ENCODE data around the gene SLAIN2.
"Not testable (repeated sequence)": the region's sequence is repeated elsewhere in the genome, so short reads cannot be mapped to it uniquely, and the experiment has no call there.

Gene SLAIN2

DNA sequence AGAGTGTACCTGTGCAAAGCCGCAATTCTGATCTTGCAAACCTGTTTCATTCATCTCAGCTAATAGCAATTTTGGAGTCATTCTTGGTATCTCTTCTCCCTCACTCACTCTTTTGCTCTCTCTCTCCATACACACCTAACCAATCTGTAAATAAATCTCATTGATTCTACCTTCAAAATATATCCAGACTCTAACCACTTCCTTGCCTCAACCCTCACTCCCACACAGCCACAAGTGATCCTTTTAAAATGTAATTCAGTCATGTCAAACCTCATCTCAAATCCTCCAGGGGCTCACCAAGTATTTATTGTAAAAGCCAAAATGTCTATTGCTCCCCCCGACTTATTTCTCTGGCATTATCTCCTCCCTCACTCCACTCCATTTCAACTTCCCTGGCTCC, 90.1 kb downstream of the SLAIN2 start:
- TF ChIP-seq, protein P1, sequence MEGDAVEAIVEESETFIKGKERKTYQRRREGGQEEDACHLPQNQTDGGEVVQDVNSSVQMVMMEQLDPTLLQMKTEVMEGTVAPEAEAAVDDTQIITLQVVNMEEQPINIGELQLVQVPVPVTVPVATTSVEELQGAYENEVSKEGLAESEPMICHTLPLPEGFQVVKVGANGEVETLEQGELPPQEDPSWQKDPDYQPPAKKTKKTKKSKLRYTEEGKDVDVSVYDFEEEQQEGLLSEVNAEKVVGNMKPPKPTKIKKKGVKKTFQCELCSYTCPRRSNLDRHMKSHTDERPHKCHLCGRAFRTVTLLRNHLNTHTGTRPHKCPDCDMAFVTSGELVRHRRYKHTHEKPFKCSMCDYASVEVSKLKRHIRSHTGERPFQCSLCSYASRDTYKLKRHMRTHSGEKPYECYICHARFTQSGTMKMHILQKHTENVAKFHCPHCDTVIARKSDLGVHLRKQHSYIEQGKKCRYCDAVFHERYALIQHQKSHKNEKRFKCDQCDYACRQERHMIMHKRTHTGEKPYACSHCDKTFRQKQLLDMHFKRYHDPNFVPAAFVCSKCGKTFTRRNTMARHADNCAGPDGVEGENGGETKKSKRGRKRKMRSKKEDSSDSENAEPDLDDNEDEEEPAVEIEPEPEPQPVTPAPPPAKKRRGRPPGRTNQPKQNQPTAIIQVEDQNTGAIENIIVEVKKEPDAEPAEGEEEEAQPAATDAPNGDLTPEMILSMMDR (IDR thresholded peaks at IDR 0.05; ENCODE audit: insufficient read depth, missing control alignments) = no peak
- FAIRE-seq (no peak), DNase-seq (ENCODE audit: insufficient read length, low spot score) (no peak)

DNA sequence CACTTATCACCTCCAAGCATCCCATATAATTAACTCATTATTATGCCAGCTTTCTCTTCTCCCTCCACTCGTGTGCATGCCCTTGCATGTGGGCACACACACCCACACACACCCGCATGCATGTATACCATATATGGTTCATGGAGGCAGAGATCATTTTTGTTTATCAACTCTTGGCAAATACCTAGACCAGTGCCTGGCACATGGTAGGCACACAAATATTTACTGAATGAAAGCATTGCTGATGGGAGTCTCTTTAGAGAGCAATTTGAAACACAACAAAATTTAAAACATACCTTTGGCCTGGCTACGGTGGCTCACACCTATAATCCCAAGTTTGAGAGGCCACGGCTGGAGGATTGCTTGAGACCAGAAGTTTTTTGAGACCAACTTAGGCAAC, 90.7 kb downstream of the SLAIN2 start:
- DNase-seq (ENCODE audit: insufficient read length, low spot score) (no peak), FAIRE-seq (no peak)
- TF ChIP-seq, protein P1 (IDR thresholded peaks at IDR 0.05; ENCODE audit: insufficient read depth, missing control alignments) = no peak

DNA sequence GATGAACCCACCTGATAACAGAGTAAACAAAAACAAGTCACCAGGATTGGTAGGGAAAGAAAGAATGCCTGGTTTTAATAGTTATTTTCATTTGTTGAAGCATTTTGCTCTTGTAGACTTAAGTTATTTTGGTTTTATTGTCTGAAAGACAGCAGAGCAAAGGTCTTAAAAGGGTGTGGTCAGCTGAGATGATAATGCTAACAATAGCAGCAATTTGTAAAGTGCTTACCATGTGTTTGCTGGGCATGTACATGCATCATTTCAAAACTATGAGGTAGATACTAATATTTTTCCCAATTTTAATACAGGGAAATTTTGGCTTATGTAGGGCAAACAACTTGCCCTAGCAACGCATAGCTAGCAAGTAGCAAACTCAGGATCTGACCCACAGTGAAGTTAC, 95.0 kb downstream of the SLAIN2 start:
- DNase-seq (ENCODE audit: insufficient read length, low spot score) (no peak), FAIRE-seq (no peak)
- TF ChIP-seq, protein P1 (IDR thresholded peaks at IDR 0.05; ENCODE audit: insufficient read depth, missing control alignments) = no peak

DNA sequence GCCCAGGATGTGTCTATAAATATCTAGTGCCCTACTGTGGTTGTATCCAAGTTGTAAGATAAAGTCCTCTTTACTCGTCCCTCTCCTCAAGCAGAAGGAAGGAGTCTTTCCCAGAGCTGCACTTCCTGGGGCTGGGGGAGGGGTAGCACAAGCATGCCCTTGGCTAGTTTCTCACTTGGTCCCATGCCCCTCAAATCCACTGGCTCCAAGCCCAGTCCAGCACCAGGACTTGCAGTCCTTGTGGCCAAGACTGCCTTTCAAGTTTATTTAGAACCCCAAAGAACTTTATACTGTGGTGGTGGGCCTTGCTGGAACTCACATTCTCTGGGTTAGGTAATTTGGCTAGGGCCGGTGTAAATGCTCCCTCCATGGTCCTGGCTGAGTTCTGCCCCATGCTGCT, 98.7 kb downstream of the SLAIN2 start:
- TF ChIP-seq, protein P1 (IDR thresholded peaks at IDR 0.05; ENCODE audit: insufficient read depth, missing control alignments) = no peak
- FAIRE-seq (no peak), DNase-seq (ENCODE audit: insufficient read length, low spot score) (no peak)

DNA sequence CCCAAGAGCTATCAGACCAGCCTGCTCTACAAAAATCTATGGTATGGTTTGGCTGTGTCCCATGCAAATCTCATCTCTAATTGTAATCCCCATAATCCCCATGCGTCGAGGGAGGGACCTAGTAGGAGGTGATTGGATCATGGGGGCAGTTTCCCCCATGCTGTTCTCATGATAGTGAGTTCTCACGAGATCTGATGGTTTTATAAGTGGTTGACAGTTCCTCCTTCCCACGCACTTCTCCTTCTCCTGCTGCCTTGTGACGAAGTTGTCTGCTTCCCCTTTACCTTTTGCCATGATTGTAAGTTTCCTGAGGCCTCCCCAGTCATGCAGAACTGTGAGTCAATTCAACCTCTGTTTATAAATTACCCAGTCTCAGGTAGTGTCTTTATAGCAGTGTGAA, 99.6 kb downstream of the SLAIN2 start:
- not testable (repeated sequence) for DNase-seq (ENCODE audit: insufficient read length, low spot score); FAIRE-seq

DNA sequence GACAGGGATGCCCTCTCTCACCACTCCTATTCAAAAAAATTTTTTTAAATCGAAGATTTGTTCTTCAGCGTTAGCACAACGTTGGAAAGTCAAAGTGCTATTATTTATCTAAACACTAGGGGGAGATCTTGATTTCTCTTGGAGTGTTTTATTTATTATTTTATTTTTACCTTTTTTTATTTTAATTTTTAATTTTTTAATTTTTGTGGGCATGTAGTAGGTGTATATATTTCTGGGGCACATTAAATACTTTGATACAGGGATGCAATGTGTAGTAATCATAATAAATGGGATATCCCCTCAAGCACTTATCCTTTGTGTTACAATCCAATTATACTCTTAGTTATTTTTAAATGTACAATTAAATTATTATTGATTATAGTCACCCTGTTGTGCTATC, 104.4 kb downstream of the SLAIN2 start:
- TF ChIP-seq, protein P1 (IDR thresholded peaks at IDR 0.05; ENCODE audit: insufficient read depth, missing control alignments) = peak; percentile 43
- DNase-seq (ENCODE audit: insufficient read length, low spot score) (no peak), FAIRE-seq (no peak)

DNA sequence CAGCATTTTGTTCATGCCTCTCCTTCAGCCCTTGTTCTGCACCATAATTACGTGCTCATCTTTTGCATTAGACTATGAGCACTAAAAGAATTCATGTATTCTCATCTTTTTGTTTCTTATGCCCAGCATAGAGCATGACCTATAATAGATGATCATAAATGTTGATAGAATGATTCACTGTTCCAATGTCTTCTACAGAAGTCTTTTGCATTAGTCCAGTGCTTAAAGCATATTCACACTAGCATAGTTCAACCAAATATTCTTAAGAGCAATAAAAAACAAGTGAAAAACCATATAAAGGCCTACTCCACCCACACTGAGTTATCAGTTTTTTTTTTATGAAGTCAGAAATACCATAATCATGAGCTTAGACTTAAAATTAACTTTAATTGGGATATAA, 105.3 kb downstream of the SLAIN2 start:
- TF ChIP-seq, protein P1 (IDR thresholded peaks at IDR 0.05; ENCODE audit: insufficient read depth, missing control alignments) = no peak
- FAIRE-seq (no peak), DNase-seq (ENCODE audit: insufficient read length, low spot score) (no peak)

DNA sequence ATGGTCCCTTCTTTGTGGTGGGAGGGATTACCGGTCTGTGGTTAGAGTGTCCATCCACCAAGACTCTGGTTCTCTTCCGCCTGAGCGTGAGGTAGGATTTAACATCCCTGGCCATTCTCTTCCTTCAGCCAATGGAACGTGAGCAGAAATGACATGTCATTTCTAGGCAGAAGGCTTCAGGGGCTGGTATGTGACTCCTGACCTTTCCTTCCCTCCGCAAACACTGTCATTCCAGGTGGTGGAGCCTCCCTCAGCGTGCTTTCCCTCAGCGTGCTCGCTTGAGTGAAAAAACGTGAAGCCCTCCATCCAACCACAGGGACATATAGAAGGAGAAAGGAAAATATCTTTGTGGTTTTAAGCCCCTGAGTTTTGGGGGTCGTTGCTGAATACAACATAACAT, 107.8 kb downstream of the SLAIN2 start:
- TF ChIP-seq, protein P1 (IDR thresholded peaks at IDR 0.05; ENCODE audit: insufficient read depth, missing control alignments) = no peak
- no peak for FAIRE-seq
- no peak for DNase-seq (ENCODE audit: insufficient read length, low spot score)
